ENCODE results near the gene USP12. TPM values are rescaled to one million over a fixed set of nuclear protein-coding genes. Genes with fewer than 3 reads are reported as not detected.
"Not testable (repeated sequence)": the region's sequence is repeated elsewhere in the genome, so short reads cannot be mapped to it uniquely, and the experiment has no call there.

USP12 gene
- total RNA-seq (27.5 TPM), polyA plus RNA-seq (ENCODE audit: insufficient read depth, low read depth, low replicate concordance) (15.0 TPM)
- long read RNA-seq, donor 1, full-length matches to known transcripts = 5 of 5 reads
- long read RNA-seq, donor 1, partial matches to known transcripts = 0 of 5 reads
- long read RNA-seq, donor 1, other reads (novel, unspliced or antisense) = 0 of 5 reads
- long read RNA-seq, donor 2, full-length matches to known transcripts = 6 of 6 reads
- long read RNA-seq, donor 2, partial matches to known transcripts = 0 of 6 reads
- long read RNA-seq, donor 2, other reads (novel, unspliced or antisense) = 0 of 6 reads
- long read RNA-seq, donor 3, full-length matches to known transcripts = 6 of 6 reads
- long read RNA-seq, donor 3, partial matches to known transcripts = 0 of 6 reads
- long read RNA-seq, donor 3, other reads (novel, unspliced or antisense) = 0 of 6 reads
- long read RNA-seq, donor 4, full-length matches to known transcripts = 7 of 7 reads
- long read RNA-seq, donor 4, partial matches to known transcripts = 0 of 7 reads
- long read RNA-seq, donor 4, other reads (novel, unspliced or antisense) = 0 of 7 reads
- long read RNA-seq, donor 5 = 0 reads
- long read RNA-seq, donor 6, full-length matches to known transcripts = 4 of 4 reads
- long read RNA-seq, donor 6, partial matches to known transcripts = 0 of 4 reads
- long read RNA-seq, donor 6, other reads (novel, unspliced or antisense) = 0 of 4 reads
- long read RNA-seq, donor 7, full-length matches to known transcripts = 17 of 23 reads
- long read RNA-seq, donor 7, partial matches to known transcripts = 4 of 23 reads
- long read RNA-seq, donor 7, other reads (novel, unspliced or antisense) = 2 of 23 reads
- long read RNA-seq, donor 8, full-length matches to known transcripts = 2 of 2 reads
- long read RNA-seq, donor 8, partial matches to known transcripts = 0 of 2 reads
- long read RNA-seq, donor 8, other reads (novel, unspliced or antisense) = 0 of 2 reads
- long read RNA-seq, donor 9, full-length matches to known transcripts = 4 of 4 reads
- long read RNA-seq, donor 9, partial matches to known transcripts = 0 of 4 reads
- long read RNA-seq, donor 9, other reads (novel, unspliced or antisense) = 0 of 4 reads
- long read RNA-seq, donor 10, full-length matches to known transcripts = 2 of 2 reads
- long read RNA-seq, donor 10, partial matches to known transcripts = 0 of 2 reads
- long read RNA-seq, donor 10, other reads (novel, unspliced or antisense) = 0 of 2 reads

- peak within 1 kb of the TSS; percentile 29 to 74 (median 71) for H3K9ac ChIP-seq (ENCODE audit: low read length in 3 of 3)
- H3K4me1 ChIP-seq (ENCODE audit: control insufficient read depth in 2 of 3, insufficient read depth in 2 of 3, low read depth in 1 of 3, low read length in 3 of 3) = peaks cover 2 to 27% (median 23%) of the 10 kb centered on the region in 3 donors
- DNase-seq = peak in 4 of 5 donors; percentile 70 to 82 (median 76)
- H3K9me3 ChIP-seq (ENCODE audit: control insufficient read depth in 2 of 3, insufficient read depth in 1 of 3, low read length in 3 of 3) = no peaks in the 10 kb centered on the region
- intact Hi-C loops (cut with DNase I) = no loop called here
- H3K36me3 ChIP-seq (ENCODE audit: control insufficient read depth in 2 of 3, insufficient read depth in 3 of 3, low read length in 3 of 3) = no peaks in the 10 kb centered on the region
- H3K27ac ChIP-seq (ENCODE audit: low read depth in 2 of 2, low read length in 2 of 2) = peak within 1 kb of the TSS; percentile 85 to 90
- TF ChIP-seq, protein P1, sequence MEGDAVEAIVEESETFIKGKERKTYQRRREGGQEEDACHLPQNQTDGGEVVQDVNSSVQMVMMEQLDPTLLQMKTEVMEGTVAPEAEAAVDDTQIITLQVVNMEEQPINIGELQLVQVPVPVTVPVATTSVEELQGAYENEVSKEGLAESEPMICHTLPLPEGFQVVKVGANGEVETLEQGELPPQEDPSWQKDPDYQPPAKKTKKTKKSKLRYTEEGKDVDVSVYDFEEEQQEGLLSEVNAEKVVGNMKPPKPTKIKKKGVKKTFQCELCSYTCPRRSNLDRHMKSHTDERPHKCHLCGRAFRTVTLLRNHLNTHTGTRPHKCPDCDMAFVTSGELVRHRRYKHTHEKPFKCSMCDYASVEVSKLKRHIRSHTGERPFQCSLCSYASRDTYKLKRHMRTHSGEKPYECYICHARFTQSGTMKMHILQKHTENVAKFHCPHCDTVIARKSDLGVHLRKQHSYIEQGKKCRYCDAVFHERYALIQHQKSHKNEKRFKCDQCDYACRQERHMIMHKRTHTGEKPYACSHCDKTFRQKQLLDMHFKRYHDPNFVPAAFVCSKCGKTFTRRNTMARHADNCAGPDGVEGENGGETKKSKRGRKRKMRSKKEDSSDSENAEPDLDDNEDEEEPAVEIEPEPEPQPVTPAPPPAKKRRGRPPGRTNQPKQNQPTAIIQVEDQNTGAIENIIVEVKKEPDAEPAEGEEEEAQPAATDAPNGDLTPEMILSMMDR (IDR thresholded peaks at IDR 0.05; ENCODE audit: borderline replicate concordance, extremely low read depth, insufficient read depth) = peak; percentile 27
- no peak for FAIRE-seq
- H3K27me3 ChIP-seq (ENCODE audit: control insufficient read depth, insufficient read depth, low read length) = no peaks in the 10 kb centered on the region
- peak within 1 kb of the TSS; percentile 62 to 84 (median 83) for H3K4me3 ChIP-seq (ENCODE audit: low read length in 3 of 3)
Observed at GRCh38 chr13:27171244-27171826, at the start of gene USP12. USP12 (minus strand) TSS chr13:27171811; CDS start chr13:27171639, 172 bp downstream.

DNA sequence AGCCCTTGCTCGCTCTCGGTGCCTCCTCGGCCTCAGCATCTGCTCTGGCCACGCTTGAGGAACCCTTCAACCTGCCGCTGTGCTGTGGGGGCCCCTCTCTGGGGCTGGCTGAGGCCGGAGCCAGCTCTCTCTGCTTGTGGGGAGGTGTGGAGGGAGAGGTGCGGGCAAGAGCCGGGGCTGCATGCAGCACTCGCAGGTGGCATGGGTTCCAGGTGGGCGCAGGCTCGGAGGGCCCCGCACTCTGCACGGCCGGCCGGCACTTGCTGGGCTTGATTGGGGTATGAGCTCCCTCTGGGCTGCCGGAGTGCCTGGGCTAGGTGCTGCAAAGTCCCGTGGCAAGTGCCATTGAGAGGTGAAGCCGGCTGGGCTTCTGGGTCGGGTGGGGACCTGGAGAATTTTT, 48.0 kb upstream of the USP12 start:
- H3K36me3 ChIP-seq (ENCODE audit: control insufficient read depth in 2 of 3, insufficient read depth in 3 of 3, low read length in 3 of 3) = no peaks in the 10 kb centered on the region
- no peaks in the 10 kb centered on the region for H3K4me1 ChIP-seq (ENCODE audit: control insufficient read depth in 2 of 3, insufficient read depth in 2 of 3, low read depth in 1 of 3, low read length in 3 of 3)
- H3K27ac ChIP-seq (ENCODE audit: low read depth in 2 of 2, low read length in 2 of 2) = no peak overlapping the region
- FAIRE-seq (no peak), DNase-seq (no peak)
- H3K4me3 ChIP-seq (ENCODE audit: low read length in 3 of 3) = no peak overlapping the region
- H3K27me3 ChIP-seq (ENCODE audit: control insufficient read depth, insufficient read depth, low read length) = no peaks in the 10 kb centered on the region
- no peaks in the 10 kb centered on the region for H3K9me3 ChIP-seq (ENCODE audit: control insufficient read depth in 2 of 3, insufficient read depth in 1 of 3, low read length in 3 of 3)
- intact Hi-C loops (cut with DNase I) = no loop called here
- TF ChIP-seq, protein P1 (IDR thresholded peaks at IDR 0.05; ENCODE audit: borderline replicate concordance, extremely low read depth, insufficient read depth) = no peak
- no peak overlapping the region for H3K9ac ChIP-seq (ENCODE audit: low read length in 3 of 3)

DNA sequence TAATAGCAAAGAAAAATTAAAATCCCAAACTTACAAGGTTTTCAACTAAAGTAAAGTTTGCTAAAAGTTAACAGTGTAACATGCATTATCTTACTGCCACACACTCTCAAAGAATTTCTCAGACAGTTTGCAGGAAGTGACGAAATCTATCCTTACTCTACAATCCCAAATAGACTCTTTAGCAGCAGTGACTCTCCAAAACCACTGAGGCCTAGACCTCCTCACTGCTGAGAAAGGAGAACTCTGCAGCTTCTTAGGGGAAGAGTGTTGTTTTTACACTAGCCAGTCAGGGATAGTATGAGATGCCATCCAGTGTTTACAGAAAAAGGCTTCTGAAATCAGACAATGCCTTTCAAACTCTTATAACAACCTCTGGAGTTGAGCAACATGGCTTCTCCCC, 47.2 kb upstream of the USP12 start:
- H3K4me3 ChIP-seq (ENCODE audit: low read length in 3 of 3); H3K36me3 ChIP-seq (ENCODE audit: control insufficient read depth in 2 of 3, insufficient read depth in 3 of 3, low read length in 3 of 3); H3K9ac ChIP-seq (ENCODE audit: low read length in 3 of 3); intact Hi-C loops (cut with DNase I); H3K4me1 ChIP-seq (ENCODE audit: control insufficient read depth in 2 of 3, insufficient read depth in 2 of 3, low read depth in 1 of 3, low read length in 3 of 3); FAIRE-seq; H3K27me3 ChIP-seq (ENCODE audit: control insufficient read depth, insufficient read depth, low read length); DNase-seq; H3K9me3 ChIP-seq (ENCODE audit: control insufficient read depth in 2 of 3, insufficient read depth in 1 of 3, low read length in 3 of 3); H3K27ac ChIP-seq (ENCODE audit: low read depth in 2 of 2, low read length in 2 of 2): not testable (repeated sequence)

DNA sequence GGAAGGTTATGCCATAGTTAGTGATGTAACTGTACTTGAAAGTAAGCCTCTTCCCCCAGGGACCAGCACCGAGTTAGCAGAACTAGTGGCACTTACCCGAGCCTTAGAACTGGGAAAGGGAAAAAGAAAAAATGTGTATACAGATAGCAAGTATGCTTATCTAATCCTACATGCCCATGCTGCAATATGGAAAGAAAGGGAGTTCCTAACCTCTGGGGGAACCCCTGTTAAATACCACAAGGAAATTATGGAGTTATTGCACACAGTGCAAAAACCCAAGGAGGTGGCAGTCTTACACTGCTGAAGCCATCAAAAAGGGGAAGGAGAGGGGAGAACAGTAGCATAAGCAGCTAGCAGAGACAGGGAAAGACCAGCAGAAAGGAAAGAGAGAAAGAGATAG, 46.2 kb upstream of the USP12 start:
- intact Hi-C loops (cut with DNase I); H3K27me3 ChIP-seq (ENCODE audit: control insufficient read depth, insufficient read depth, low read length): not testable (repeated sequence)

DNA sequence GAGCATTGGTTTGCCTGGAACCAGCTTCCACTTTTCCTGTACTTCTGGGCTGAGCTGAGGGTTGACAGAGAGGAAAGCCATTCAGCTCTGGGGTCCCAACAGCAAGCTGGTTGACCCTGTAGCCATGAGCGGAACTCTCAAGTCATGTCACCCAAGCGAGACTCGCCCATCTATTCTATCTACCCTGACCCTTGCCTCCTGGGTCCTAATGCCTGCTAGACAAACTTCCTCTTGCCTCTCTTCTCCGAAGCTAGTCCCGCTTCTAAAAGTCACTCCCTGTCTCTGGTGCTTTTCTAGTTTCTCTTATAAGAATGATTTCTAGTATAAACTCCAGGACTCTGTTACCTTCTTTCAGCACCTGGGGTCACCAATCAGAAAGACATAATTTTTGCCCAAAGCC, 41.8 kb upstream of the USP12 start:
- H3K27ac ChIP-seq (ENCODE audit: low read depth in 2 of 2, low read length in 2 of 2); FAIRE-seq; H3K4me3 ChIP-seq (ENCODE audit: low read length in 3 of 3); H3K9ac ChIP-seq (ENCODE audit: low read length in 3 of 3); H3K9me3 ChIP-seq (ENCODE audit: control insufficient read depth in 2 of 3, insufficient read depth in 1 of 3, low read length in 3 of 3); H3K4me1 ChIP-seq (ENCODE audit: control insufficient read depth in 2 of 3, insufficient read depth in 2 of 3, low read depth in 1 of 3, low read length in 3 of 3); intact Hi-C loops (cut with DNase I); H3K27me3 ChIP-seq (ENCODE audit: control insufficient read depth, insufficient read depth, low read length); H3K36me3 ChIP-seq (ENCODE audit: control insufficient read depth in 2 of 3, insufficient read depth in 3 of 3, low read length in 3 of 3); DNase-seq: not testable (repeated sequence)

More for the DNA sequence above, 46.2 kb upstream of the USP12 start:
- DNase-seq; H3K27ac ChIP-seq (ENCODE audit: low read depth in 2 of 2, low read length in 2 of 2); H3K4me3 ChIP-seq (ENCODE audit: low read length in 3 of 3); FAIRE-seq; H3K9me3 ChIP-seq (ENCODE audit: control insufficient read depth in 2 of 3, insufficient read depth in 1 of 3, low read length in 3 of 3); H3K36me3 ChIP-seq (ENCODE audit: control insufficient read depth in 2 of 3, insufficient read depth in 3 of 3, low read length in 3 of 3); H3K4me1 ChIP-seq (ENCODE audit: control insufficient read depth in 2 of 3, insufficient read depth in 2 of 3, low read depth in 1 of 3, low read length in 3 of 3); H3K9ac ChIP-seq (ENCODE audit: low read length in 3 of 3): not testable (repeated sequence)
